Measurements from ENCODE around the gene PTPRN2.

GRCh38 chr7:157676001-157676400 is 911.6 kb downstream of the PTPRN2 start:
- no peak for TF ChIP-seq ZEB2 (IDR thresholded peaks at IDR 0.05)
- no peak for TF ChIP-seq POLR2AphosphoS5 (IDR thresholded peaks at IDR 0.05; ENCODE audit: control insufficient read depth, insufficient read depth, low read depth, low read length)
- TF ChIP-seq ZNF764 (CRISPR knock-in tag; IDR thresholded peaks at IDR 0.05; ENCODE audit: low read depth), result no peak
- TF ChIP-seq ZNF280A (IDR thresholded peaks at IDR 0.05; ENCODE audit: low read depth, partially characterized antibody), result no peak
- no peak for TF ChIP-seq CREB1 (IDR thresholded peaks at IDR 0.05)
- no peak for TF ChIP-seq CREB1 (CRISPR knock-in tag; IDR thresholded peaks at IDR 0.05)
- no peak for TF ChIP-seq KAT7 (CRISPR knock-in tag; IDR thresholded peaks at IDR 0.05; ENCODE audit: borderline replicate concordance)
- TF ChIP-seq PKNOX1 (IDR thresholded peaks at IDR 0.05), result no peak
- no peak for TF ChIP-seq MYC (IDR thresholded peaks at IDR 0.05; ENCODE audit: low read depth, low read length)
- TF ChIP-seq MYC (CRISPR knock-in tag; IDR thresholded peaks at IDR 0.05; ENCODE audit: borderline replicate concordance, low read depth), result no peak
- no peak for TF ChIP-seq JUN (IDR thresholded peaks at IDR 0.05; ENCODE audit: borderline replicate concordance, low read depth, low read length)
- TF ChIP-seq JUN (CRISPR knock-in tag; IDR thresholded peaks at IDR 0.05; ENCODE audit: borderline replicate concordance), result no peak
- TF ChIP-seq CTCF (IDR thresholded peaks at IDR 0.05 in 2 of 3, conservative IDR thresholded peaks at IDR 0.05 in 1 of 3; ENCODE audit: insufficient read depth in 2 of 3, low read depth in 1 of 3, low read length in 3 of 3), result no peak
- no peak for TF ChIP-seq KLF1 (tag; IDR thresholded peaks at IDR 0.05)
- no peak for TF ChIP-seq EP300 (IDR thresholded peaks at IDR 0.05; ENCODE audit: low read length)
- no peak for TF ChIP-seq FOS (IDR thresholded peaks at IDR 0.05; ENCODE audit: extremely low read depth, insufficient read length)
